Measurements from ENCODE around the gene IDH3A.

IDH3A gene

DNA sequence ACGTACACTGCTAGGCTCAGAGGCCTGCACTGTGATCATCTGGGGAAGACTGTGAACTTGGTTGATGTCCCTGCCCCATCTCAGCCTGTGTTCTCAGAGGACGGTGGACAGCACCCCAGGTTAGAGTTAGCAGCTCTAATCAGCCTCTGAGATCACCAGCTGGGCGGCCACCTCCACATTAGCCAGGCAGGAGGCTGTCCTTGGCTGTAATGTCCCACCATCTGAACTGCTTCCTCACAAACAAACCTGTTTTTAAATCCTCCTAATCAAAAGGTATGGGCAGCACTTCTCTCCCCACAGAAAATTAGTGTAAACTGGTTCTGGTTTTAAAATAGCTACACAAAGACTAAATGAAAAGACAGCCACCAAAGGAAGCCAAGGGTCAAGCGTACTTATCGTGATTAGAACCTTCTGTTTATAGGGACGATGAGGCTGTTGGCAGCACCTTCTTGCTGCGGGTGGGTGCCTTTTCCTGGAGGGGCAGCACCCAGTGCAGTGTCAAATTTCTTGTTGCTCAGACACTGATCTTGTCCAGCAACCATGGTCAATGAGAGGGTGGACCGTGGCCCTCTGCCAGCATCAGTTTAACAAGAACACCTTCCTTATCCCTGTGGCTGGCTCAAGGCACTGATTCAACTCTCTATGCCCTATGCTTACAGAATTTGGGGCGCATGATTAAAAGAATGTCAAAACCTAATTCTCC, 60.6 kb downstream of the IDH3A start:
- intact Hi-C loops (cut with DNase I): no loop called here
- peak in 11 of 42 donors; percentile 1 to 44 (median 15) for DNase-seq

DNA sequence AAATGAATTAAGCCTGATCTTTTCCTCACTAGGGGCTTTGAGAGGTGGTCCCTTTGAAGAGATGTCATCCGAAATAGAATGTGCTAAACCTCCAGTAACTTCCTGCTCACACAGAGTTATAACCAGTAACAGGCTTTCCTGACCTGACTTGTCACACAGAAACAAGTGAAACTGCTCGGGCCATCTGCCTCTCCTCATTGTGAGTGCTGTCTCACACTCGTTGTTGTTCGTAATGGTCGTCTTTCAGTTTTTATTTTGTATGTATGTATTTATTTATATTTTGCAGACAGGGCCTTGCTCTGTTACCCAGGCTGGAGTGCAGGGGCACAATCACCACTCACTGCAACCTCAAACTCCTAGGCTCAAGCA, 61.2 kb downstream of the IDH3A start:
- DNase-seq: peak in 10 of 42 donors; percentile 4 to 49 (median 20)
- intact Hi-C loops (cut with DNase I): no loop called here

DNA sequence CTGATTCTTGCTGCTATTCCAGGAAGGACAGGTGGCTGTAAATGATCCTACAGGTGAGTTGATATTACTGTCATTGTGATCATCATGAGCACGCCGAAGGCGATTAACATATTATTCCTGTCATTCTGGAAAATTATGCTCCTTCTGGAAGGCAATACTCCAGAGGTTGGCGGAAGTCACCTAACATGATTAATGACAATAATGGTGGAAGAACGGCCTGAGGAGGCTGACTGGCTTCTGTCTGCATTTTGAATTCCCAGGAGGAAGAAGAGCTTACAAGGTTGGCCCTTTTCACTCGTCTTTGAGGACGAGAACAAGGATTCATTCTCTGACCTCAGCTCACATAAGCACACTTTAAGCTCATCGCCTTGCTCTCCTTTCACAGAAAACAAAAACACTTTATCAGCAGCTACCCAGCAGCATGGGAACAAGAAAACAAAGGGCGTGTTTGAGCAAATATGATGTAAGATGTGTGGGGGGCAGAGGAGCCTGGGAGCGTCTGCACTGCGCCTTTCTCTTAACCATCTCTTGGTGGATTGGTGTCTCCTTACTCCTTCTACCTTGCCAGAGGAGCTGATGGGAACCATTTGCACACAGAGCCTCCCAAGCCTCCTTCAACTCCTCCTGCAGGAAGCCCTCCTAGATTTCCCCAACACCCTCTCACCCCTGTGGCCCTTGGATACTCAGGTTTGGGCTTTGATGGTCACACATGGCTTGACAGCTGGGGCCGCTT, 62.2 kb downstream of the IDH3A start:
- intact Hi-C loops (cut with DNase I): no loop called here

GRCh38 chr15:78212008-78212407, 62.8 kb downstream of the IDH3A start:
- intact Hi-C loops (cut with DNase I): no loop called here
- peak in 5 of 42 donors; percentile 3 to 41 (median 24) for DNase-seq

More for the DNA sequence above, 62.2 kb downstream of the IDH3A start:
- peak in 9 of 42 donors; percentile 11 to 66 (median 34) for DNase-seq

DNA sequence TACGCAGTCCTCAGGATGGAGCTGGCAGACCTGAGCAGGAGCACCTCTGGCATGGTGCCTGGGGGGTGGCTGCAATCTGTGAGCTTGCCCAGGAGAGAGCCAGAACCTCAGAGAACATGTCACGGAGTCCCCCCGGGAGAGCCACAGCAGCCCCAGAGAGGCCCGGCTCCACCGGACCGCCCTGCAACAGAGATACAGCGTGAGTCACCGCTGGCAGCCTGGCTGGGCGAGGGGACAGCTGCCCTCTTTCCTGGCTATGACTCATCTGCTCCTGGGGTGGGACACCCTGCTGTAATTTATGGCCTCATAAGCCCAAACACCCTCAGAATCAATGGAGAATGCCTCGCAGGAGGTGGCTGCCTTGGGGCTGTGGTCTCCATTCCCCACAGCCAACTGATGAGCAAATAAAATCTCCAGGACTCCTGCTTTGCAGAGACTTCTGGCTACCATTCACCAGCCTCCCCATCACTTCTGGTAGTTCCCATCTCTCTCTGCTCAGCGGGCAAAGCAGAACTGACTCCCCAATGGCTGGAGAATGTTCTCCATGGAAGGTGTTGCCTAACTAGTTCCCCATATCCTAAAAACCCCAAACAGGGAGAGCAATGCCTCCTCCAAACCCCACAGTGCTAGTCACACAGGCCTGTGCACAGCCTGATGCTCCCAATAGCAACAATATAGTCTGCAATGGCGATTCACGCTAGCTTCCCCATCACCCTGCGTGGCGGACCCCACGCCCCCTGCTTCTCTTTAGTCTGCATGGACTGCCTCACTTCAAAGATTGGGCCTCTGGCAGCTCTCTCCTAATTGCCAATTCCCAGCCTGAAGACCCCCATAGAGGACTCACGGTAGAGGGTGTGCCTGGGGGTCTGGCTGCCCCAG, 63.6 kb downstream of the IDH3A start:
- DNase-seq: peak in 39 of 42 donors; percentile 47 to 94 (median 69)
- intact Hi-C loops (cut with DNase I): no loop called here

DNA sequence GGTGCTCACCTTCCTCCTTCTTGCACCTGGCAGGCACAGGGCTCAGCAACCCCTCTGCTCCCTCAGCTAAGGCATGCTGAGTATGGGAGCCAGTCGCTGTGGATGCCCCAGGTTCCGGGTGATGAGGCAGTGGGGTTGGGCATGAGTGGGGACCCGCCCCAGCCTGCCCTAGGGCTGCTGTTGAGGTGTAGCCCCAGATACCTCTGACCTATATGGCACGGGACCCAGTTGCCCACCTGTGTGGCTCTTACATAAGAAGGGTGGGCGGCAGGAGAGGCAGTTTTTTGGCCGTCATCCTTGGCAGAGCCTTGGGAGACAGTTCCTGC, 64.2 kb downstream of the IDH3A start:
- intact Hi-C loops (cut with DNase I): no loop called here
- DNase-seq: peak in 4 of 42 donors; percentile 2 to 42 (median 33)

DNA sequence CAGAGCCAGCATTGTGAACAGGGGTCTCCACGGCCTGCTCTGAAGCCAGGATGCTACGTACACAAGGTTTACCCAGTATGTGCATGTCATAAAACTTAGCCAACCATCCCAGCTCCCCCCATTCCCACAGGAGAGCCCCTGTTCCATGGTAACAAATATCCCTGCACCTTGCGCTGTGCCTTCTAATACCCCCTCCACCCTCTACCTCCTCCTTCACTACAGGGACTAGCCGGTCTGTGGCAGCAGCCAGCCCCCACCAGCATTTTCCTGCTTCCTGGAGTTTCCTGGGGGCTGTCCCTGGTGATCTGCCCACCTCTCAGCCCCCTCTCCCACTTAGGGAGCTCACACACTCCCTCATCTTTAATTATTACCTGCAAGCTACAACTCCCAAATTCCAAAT, 64.8 kb downstream of the IDH3A start:
- peak in 3 of 42 donors; percentile 1 to 24 (median 13) for DNase-seq
- intact Hi-C loops (cut with DNase I): no loop called here

DNA sequence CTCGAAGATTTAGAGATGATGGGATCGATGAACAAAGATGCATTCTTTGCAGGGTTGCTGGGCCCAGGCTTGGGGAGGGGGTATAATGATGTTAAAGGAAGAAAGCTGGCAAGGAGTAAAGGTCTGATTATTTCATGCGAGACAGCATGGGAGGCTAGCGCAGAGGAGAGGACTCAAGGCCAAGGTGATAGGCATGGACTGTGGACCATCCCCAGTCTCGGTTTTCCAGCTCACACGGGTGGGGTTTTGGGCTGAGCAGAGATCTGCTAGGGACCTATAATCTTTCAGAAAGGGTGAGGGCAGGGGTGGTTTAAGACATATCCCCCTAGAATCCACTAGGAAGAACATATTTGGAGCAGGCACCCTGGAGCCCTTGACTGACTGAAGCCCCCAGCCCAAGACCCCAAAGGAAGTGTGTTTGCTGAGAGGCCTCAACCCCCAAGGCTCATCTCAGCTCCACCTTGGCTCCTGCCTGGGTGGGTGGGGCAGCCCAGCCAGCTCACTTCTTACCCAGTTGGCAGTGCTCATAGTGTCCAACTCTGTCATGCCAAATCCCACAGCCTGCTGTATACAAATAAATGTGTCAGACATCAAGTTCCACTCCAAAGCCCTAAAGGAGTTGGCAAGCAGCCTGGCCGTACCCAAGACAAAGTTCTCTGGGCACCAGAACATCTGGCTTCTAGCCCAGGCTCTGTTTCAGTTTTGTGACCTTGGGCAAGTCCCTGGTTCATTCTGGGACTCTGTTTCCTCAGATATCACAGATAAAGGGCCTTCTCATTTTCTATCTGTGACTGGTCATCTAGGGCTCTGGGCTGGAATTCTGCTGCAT, 67.3 kb downstream of the IDH3A start:
- peak in 33 of 42 donors; percentile 16 to 86 (median 61) for DNase-seq
- intact Hi-C loops (cut with DNase I): no loop called here

DNA sequence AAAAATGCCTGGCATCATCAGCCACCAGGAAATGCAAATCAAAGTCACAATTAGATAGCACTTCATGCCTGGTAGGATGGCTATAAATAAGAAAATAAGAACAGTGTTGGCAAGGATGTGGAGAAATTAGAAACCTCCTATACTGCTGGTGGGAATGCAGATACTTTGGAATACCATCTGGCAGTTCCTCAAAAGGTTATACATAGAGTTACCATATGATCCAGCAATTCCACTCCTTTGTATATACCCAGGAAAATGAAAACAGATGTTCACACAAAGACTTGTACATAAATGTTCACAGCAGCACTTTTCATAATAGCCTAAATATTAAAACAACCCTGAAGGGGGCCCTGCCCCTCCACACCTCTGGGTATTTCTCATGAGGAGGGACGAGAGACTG, 71.6 kb downstream of the IDH3A start:
- intact Hi-C loops (cut with DNase I): no loop called here
- no peak for DNase-seq

All from head of caudate nucleus (tissue), 42 donors.